K562 (cell line): ENCODE data around the gene KLHL22. TPM values are rescaled to one million over a fixed set of nuclear protein-coding genes. Genes with fewer than 3 reads are reported as not detected.

Experiments used
- BRF1 ChIP-seq: IDR thresholded peaks from 3 replicates; pipeline ENCODE4 v1.6.1; 2011; ENCODE audit warnings: borderline replicate concordance, mild to moderate bottlenecking; ENCODE audit not compliant: insufficient read length; ENCODE audit errors: extremely low read depth
- CAMTA2 ChIP-seq: fragments of 250-450 bp; sonication (Bioruptor Pico); conservative IDR thresholded peaks from 2 replicates; pipeline ENCODE4 v1.5.1; 2022
- ESRRB ChIP-seq: fragments of 250-450 bp; sonication (Bioruptor Pico); IDR thresholded peaks from 2 replicates; pipeline ENCODE4 v1.5.0; 2020; ENCODE audit warnings: mild to moderate bottlenecking, moderate library complexity, borderline replicate concordance
- HNRNPLL ChIP-seq: fragments of 200-400 bp; formaldehyde crosslinking; IDR thresholded peaks from 2 replicates; pipeline ENCODE4 v1.6.1; 2017; ENCODE audit warnings: low read length, low read depth, mild to moderate bottlenecking; ENCODE audit not compliant: poor library complexity, severe bottlenecking
- KAT8 ChIP-seq: fragments of 450-650 bp; IDR thresholded peaks from 2 replicates; pipeline ENCODE4 v1.6.1; 2016; ENCODE audit warnings: low read depth, mild to moderate bottlenecking
- KDM5B ChIP-seq: fragments of 200-600 bp; sonication (generic); IDR thresholded peaks from 2 replicates; pipeline ENCODE4 v1.6.1; 2012; ENCODE audit warnings: low read depth, mild to moderate bottlenecking, moderate library complexity, low read length, control low read depth, inconsistent platforms; ENCODE audit not compliant: insufficient replicate concordance
- PTBP1 ChIP-seq: fragments of 200-400 bp; formaldehyde crosslinking; IDR thresholded peaks from 2 replicates; pipeline ENCODE4 v1.6.1; 2017; ENCODE audit warnings: low read depth, low read length
- RNF2 ChIP-seq: sonication (generic); IDR thresholded peaks from 2 replicates; pipeline ENCODE4 v1.6.1; 2016
- SIX5 ChIP-seq, 2 experiments: IDR thresholded peaks; 2 replicates each; pipeline ENCODE4 v1.6.1; 2011; ENCODE audit warnings: low read length in 2 of 2, borderline replicate concordance in 1 of 2, low read depth in 1 of 2, mild to moderate bottlenecking in 1 of 2, moderate library complexity in 1 of 2; ENCODE audit not compliant: insufficient read depth in 1 of 2
- TRIM24 ChIP-seq, 2 experiments: fragments of 450-650 bp; IDR thresholded peaks; 2 replicates each; pipeline ENCODE4 v1.6.1; 2016
- ZFPM2 ChIP-seq: fragments of 250-450 bp; sonication (Bioruptor Pico); IDR thresholded peaks from 2 replicates; pipeline ENCODE4 v1.5.1; 2022; ENCODE audit warnings: mild to moderate bottlenecking
- ZNF140 ChIP-seq: fragments of 250-450 bp; sonication (Bioruptor Pico); IDR thresholded peaks from 2 replicates; pipeline ENCODE4 v1.8.0; 2021; ENCODE audit warnings: moderate library complexity, mild to moderate bottlenecking, inconsistent platforms
- ZNF239 ChIP-seq: fragments of 250-450 bp; sonication (Bioruptor Pico); IDR thresholded peaks from 2 replicates; pipeline ENCODE4 v1.4.0; 2020; ENCODE audit warnings: mild to moderate bottlenecking
- ZNF57 ChIP-seq: fragments of 450-650 bp; formaldehyde crosslinking; IDR thresholded peaks from 2 replicates; pipeline ENCODE4 v1.4.0; 2020; ENCODE audit warnings: mild to moderate bottlenecking, moderate library complexity
- ZNF830 ChIP-seq: fragments of 250-450 bp; sonication (Bioruptor Pico); IDR thresholded peaks from 2 replicates; pipeline ENCODE4 v1.5.0; 2021; ENCODE audit warnings: mild to moderate bottlenecking
- polyA plus RNA-seq, 8 experiments: library from polyadenylated mRNA; depleted of rRNA in 4 of 8; stranded (reverse) in 5 of 8; unstranded in 3 of 8; fragments of >200 nt; fragmentation: Nextera tagmentation in 2 of 8; fragmentation: Illumina TruSeq in 1 of 8; extraction: Ambion mirVana in 2 of 8; extraction: Trizol in 1 of 8; gene quantifications; 2 replicates each; pipeline versions ENCODE4 v1.2.1 to v1.2.3, GENCODE V29; 2011 to 2014; ENCODE audit warnings: inconsistent platforms in 1 of 8, missing spikeins in 1 of 8
- total RNA-seq, 7 experiments: library from RNA; depleted of rRNA in 6 of 7; stranded (reverse); fragments of >200 nt in 6 of 7; fragmentation: Illumina TruSeq in 2 of 7; extraction: Trizol in 2 of 7; gene quantifications; 2 replicates each; pipeline versions ENCODE4 v1.2.1 to v1.2.3, GENCODE V29; 2011 to 2021; ENCODE audit warnings: low replicate concordance in 1 of 7
- TF ChIP-seq, protein P1 (sequence below): fragments of 250-450 bp; sonication (Bioruptor Pico); IDR thresholded peaks from 2 replicates; pipeline ENCODE4 v1.4.0; 2020; ENCODE audit warnings: mild to moderate bottlenecking
- TF ChIP-seq, protein P2 (sequence below): fragments of 250-450 bp; sonication (Bioruptor Pico); IDR thresholded peaks from 2 replicates; pipeline ENCODE4 v1.5.0; 2021
- TF ChIP-seq, protein P3 (sequence below): sonication (generic); formaldehyde crosslinking; IDR thresholded peaks from 2 replicates; pipeline ENCODE4 v1.8.0; 2023; ENCODE audit warnings: mild to moderate bottlenecking, missing genetic modification reagents
- TF ChIP-seq, protein P4 (sequence below): fragments of 250-450 bp; sonication (Bioruptor Pico); IDR thresholded peaks from 2 replicates; pipeline ENCODE4 v1.4.0; 2020; ENCODE audit warnings: mild to moderate bottlenecking, moderate library complexity, borderline replicate concordance

KLHL22 gene
- total and polyA plus RNA-seq, 9 of the 15 experiments (the other 6 are each of a cell fraction or from before 2014, with no cell fraction given): 1.3 to 25.6 (median 15.2) TPM

DNA sequence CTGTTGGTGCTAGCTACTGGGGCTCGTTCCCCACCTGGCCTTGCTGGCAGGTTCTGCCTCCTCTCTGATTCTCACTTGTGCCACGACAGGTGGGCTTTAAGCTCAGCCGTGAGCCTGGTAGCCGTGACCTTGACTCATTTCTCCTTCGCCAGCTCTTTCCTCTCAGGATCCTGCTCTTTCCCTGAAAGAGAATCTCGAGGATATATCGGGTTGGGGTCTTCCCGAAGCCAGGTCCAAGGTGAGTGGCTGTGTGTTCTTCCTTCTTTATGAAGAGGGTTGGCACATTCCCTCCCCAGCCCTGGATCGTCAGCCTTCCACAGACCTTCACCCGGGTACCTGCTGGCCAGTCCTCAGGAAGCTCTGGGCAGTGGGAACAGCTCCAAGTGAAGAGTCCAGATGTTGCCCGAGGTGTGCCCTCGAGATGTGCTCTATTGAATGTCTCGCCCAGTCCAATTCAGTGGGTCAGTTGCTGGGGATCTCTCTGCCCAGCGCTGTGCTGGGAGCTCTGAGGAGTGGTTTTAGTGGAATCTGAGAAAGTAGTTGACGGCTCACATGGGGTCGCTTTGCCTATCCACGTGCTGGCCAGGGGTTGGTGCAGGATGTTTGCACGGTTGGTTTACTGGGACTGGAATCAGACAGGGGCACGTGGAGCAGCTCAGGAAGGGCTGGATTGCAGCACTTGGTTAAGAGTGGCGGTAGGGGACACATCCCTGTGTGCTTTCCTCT, 100.3 kb downstream of the KLHL22 start (continued):
- TF ChIP-seq PTBP1 (no peak), KAT8 (no peak), BRF1 (no peak), ZNF239 (CRISPR knock-in tag) (no peak), RNF2 (no peak), HNRNPLL (peak; percentile 43), ZNF57 (no peak), ZNF830 (CRISPR knock-in tag) (0 out of 2 replicates have a peak, but pooled peaks have one; percentile 46), KDM5B (no peak), CAMTA2 (no peak), TRIM24 (IDR thresholded peaks at IDR 0.05) (no peak), ZFPM2 (CRISPR knock-in tag) (0 out of 2 replicates have a peak, but pooled peaks have one; percentile 17), SIX5 (IDR thresholded peaks at IDR 0.05; ENCODE audit: borderline replicate concordance in 1 of 2, insufficient read depth in 1 of 2, low read depth in 1 of 2, low read length in 2 of 2) (0 out of 4 replicates have a peak, but pooled peaks of 1 of the 2 experiments have one; percentile 3), ESRRB (CRISPR knock-in tag) (no peak), ZNF140 (no peak)
- TF ChIP-seq, protein P1, sequence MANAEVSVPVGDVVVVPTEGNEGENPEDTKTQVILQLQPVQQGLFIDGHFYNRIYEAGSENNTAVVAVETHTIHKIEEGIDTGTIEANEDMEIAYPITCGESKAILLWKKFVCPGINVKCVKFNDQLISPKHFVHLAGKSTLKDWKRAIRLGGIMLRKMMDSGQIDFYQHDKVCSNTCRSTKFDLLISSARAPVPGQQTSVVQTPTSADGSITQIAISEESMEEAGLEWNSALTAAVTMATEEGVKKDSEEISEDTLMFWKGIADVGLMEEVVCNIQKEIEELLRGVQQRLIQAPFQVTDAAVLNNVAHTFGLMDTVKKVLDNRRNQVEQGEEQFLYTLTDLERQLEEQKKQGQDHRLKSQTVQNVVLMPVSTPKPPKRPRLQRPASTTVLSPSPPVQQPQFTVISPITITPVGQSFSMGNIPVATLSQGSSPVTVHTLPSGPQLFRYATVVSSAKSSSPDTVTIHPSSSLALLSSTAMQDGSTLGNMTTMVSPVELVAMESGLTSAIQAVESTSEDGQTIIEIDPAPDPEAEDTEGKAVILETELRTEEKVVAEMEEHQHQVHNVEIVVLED (CRISPR knock-in tag): no peak
- TF ChIP-seq, protein P2, sequence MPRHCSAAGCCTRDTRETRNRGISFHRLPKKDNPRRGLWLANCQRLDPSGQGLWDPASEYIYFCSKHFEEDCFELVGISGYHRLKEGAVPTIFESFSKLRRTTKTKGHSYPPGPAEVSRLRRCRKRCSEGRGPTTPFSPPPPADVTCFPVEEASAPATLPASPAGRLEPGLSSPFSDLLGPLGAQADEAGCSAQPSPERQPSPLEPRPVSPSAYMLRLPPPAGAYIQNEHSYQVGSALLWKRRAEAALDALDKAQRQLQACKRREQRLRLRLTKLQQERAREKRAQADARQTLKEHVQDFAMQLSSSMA (CRISPR knock-in tag): no peak
- TF ChIP-seq, protein P3, sequence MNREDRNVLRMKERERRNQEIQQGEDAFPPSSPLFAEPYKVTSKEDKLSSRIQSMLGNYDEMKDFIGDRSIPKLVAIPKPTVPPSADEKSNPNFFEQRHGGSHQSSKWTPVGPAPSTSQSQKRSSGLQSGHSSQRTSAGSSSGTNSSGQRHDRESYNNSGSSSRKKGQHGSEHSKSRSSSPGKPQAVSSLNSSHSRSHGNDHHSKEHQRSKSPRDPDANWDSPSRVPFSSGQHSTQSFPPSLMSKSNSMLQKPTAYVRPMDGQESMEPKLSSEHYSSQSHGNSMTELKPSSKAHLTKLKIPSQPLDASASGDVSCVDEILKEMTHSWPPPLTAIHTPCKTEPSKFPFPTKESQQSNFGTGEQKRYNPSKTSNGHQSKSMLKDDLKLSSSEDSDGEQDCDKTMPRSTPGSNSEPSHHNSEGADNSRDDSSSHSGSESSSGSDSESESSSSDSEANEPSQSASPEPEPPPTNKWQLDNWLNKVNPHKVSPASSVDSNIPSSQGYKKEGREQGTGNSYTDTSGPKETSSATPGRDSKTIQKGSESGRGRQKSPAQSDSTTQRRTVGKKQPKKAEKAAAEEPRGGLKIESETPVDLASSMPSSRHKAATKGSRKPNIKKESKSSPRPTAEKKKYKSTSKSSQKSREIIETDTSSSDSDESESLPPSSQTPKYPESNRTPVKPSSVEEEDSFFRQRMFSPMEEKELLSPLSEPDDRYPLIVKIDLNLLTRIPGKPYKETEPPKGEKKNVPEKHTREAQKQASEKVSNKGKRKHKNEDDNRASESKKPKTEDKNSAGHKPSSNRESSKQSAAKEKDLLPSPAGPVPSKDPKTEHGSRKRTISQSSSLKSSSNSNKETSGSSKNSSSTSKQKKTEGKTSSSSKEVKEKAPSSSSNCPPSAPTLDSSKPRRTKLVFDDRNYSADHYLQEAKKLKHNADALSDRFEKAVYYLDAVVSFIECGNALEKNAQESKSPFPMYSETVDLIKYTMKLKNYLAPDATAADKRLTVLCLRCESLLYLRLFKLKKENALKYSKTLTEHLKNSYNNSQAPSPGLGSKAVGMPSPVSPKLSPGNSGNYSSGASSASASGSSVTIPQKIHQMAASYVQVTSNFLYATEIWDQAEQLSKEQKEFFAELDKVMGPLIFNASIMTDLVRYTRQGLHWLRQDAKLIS (CRISPR knock-in tag): no peak
- TF ChIP-seq, protein P4, sequence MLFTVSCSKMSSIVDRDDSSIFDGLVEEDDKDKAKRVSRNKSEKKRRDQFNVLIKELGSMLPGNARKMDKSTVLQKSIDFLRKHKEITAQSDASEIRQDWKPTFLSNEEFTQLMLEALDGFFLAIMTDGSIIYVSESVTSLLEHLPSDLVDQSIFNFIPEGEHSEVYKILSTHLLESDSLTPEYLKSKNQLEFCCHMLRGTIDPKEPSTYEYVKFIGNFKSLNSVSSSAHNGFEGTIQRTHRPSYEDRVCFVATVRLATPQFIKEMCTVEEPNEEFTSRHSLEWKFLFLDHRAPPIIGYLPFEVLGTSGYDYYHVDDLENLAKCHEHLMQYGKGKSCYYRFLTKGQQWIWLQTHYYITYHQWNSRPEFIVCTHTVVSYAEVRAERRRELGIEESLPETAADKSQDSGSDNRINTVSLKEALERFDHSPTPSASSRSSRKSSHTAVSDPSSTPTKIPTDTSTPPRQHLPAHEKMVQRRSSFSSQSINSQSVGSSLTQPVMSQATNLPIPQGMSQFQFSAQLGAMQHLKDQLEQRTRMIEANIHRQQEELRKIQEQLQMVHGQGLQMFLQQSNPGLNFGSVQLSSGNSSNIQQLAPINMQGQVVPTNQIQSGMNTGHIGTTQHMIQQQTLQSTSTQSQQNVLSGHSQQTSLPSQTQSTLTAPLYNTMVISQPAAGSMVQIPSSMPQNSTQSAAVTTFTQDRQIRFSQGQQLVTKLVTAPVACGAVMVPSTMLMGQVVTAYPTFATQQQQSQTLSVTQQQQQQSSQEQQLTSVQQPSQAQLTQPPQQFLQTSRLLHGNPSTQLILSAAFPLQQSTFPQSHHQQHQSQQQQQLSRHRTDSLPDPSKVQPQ (CRISPR knock-in tag): no peak
